ENCODE results near the gene TPCN2.

The TPCN2 gene

GRCh38 chr11:69030301-69030700, 18.4 kb upstream of the TPCN2 start:
- no peak for DNase-seq (ENCODE audit: low read depth)
- in situ Hi-C loops (cut with HindIII; ENCODE audit: low sequenced_read_pairs), result no loop called here
- TF ChIP-seq, protein P1, sequence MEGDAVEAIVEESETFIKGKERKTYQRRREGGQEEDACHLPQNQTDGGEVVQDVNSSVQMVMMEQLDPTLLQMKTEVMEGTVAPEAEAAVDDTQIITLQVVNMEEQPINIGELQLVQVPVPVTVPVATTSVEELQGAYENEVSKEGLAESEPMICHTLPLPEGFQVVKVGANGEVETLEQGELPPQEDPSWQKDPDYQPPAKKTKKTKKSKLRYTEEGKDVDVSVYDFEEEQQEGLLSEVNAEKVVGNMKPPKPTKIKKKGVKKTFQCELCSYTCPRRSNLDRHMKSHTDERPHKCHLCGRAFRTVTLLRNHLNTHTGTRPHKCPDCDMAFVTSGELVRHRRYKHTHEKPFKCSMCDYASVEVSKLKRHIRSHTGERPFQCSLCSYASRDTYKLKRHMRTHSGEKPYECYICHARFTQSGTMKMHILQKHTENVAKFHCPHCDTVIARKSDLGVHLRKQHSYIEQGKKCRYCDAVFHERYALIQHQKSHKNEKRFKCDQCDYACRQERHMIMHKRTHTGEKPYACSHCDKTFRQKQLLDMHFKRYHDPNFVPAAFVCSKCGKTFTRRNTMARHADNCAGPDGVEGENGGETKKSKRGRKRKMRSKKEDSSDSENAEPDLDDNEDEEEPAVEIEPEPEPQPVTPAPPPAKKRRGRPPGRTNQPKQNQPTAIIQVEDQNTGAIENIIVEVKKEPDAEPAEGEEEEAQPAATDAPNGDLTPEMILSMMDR (IDR thresholded peaks at IDR 0.05; ENCODE audit: low read depth, low read length, missing control alignments), result no peak
- no peak overlapping the region for H3K4me3 ChIP-seq (ENCODE audit: low read depth, low read length)

GRCh38 chr11:69032833-69033232, 15.9 kb upstream of the TPCN2 start:
- in situ Hi-C loops (cut with HindIII; ENCODE audit: low sequenced_read_pairs), result no loop called here

DNA sequence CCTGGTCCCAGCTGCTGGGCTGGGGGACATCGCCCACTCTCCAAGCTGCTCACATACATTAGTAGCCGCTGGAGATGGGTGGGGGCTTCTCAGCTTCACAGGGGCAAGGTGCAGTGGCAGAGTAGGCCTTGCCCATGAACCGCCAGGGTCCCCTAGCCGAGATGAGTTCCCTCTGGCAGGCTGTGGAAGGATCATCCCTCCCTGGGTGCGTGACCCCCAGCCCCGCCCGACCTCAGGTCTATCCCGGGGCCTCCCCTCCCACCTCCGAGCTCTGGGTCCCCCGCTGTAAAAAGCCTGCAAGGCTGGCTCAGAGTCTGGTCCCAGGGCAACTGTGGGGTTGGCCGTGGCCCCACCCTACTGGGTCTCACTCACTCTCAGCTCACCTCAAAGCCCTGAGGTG, 15.3 kb upstream of the TPCN2 start:
- H3K4me3 ChIP-seq (ENCODE audit: low read depth, low read length), result no peak overlapping the region
- in situ Hi-C loops (cut with HindIII; ENCODE audit: low sequenced_read_pairs), result no loop called here
- DNase-seq (ENCODE audit: low read depth), result no peak
- TF ChIP-seq, protein P1 (IDR thresholded peaks at IDR 0.05; ENCODE audit: low read depth, low read length, missing control alignments), result no peak

More at GRCh38 chr11:69032833-69033232, 15.9 kb upstream of the TPCN2 start:
- TF ChIP-seq, protein P1 (IDR thresholded peaks at IDR 0.05; ENCODE audit: low read depth, low read length, missing control alignments), result no peak
- no peak for DNase-seq (ENCODE audit: low read depth)
- H3K4me3 ChIP-seq (ENCODE audit: low read depth, low read length), result no peak overlapping the region

- in situ Hi-C loops (cut with HindIII; ENCODE audit: low sequenced_read_pairs), result no loop called here
- H3K4me3 ChIP-seq (ENCODE audit: low read depth, low read length), result no peak overlapping the region
- TF ChIP-seq, protein P1 (IDR thresholded peaks at IDR 0.05; ENCODE audit: low read depth, low read length, missing control alignments), result no peak
- DNase-seq (ENCODE audit: low read depth), result no peak
Observed at GRCh38 chr11:69034123-69034867, 14.4 kb upstream of the TPCN2 start.

DNA sequence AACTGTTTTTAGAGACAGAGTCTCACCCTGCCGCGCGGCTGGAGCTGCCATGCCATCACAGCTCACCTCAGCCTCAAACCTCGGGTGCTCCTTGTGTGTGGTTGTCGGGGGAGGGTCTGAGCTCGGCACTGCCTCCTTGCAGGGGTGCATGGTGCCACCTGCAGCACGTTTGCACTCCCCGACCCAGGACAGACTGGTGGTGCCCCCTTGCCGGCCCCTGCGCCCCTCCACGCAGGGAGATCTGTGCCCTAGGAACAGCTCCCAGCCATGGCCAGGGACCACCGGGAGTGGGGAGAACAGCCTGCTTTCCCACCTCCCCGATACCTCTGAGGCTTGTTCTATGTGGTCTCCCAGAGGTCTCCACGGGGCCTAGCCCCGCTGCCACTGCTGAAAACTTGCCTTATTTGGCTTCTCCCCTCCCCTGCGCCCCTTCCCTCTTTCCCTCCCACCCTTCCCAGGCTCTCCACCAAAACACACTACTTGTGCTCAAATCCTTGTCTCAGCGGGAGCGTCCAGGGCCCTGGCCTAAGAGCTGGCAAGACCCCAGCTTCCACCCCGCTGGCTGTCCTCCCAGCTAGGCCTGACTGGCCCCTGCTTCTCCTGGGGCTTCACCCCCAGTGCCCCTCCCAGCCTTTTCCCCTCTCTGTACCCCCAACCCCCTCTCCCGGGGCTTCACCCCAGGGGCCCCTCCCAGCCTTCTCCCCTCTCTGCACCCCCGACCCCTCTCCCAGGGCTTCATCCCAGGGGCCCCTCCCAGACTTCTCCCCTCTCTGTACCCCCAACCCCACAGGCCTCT, 13.4 kb upstream of the TPCN2 start:
- in situ Hi-C loops (cut with HindIII; ENCODE audit: low sequenced_read_pairs), result no loop called here
- DNase-seq (ENCODE audit: low read depth), result no peak
- TF ChIP-seq, protein P1 (IDR thresholded peaks at IDR 0.05; ENCODE audit: low read depth, low read length, missing control alignments), result no peak
- H3K4me3 ChIP-seq (ENCODE audit: low read depth, low read length), result no peak overlapping the region

GRCh38 chr11:69035946-69036340, 12.8 kb upstream of the TPCN2 start:
- in situ Hi-C loops (cut with HindIII; ENCODE audit: low sequenced_read_pairs), result no loop called here
- DNase-seq (ENCODE audit: low read depth), result no peak
- H3K4me3 ChIP-seq (ENCODE audit: low read depth, low read length), result no peak overlapping the region
- TF ChIP-seq, protein P1 (IDR thresholded peaks at IDR 0.05; ENCODE audit: low read depth, low read length, missing control alignments), result no peak
